WTC11 (cell line): ENCODE data around the gene CTIF.

Experiments used
- CBFB ChIP-seq: sonication (generic); formaldehyde crosslinking; IDR thresholded peaks from 2 replicates; pipeline ENCODE4 v1.8.1; 2022; ENCODE audit warnings: mild to moderate bottlenecking, low read depth, missing genetic modification reagents
- CREM ChIP-seq: sonication (generic); formaldehyde crosslinking; IDR thresholded peaks from 2 replicates; pipeline ENCODE4 v1.8.1; 2022; ENCODE audit warnings: mild to moderate bottlenecking, missing genetic modification reagents, moderate library complexity
- ETV6 ChIP-seq: sonication (generic); formaldehyde crosslinking; IDR thresholded peaks from 2 replicates; pipeline ENCODE4 v1.8.1; 2022; ENCODE audit warnings: mild to moderate bottlenecking, missing genetic modification reagents
- KAT7 ChIP-seq: sonication (generic); formaldehyde crosslinking; IDR thresholded peaks from 2 replicates; pipeline ENCODE4 v1.8.1; 2023; ENCODE audit warnings: missing genetic modification reagents, mild to moderate bottlenecking, borderline replicate concordance
- NR3C1 ChIP-seq: sonication (generic); formaldehyde crosslinking; conservative IDR thresholded peaks from 2 replicates; pipeline ENCODE4 v1.8.1; 2023; ENCODE audit warnings: low read depth, mild to moderate bottlenecking, missing genetic modification reagents
- SMAD3 ChIP-seq: sonication (generic); formaldehyde crosslinking; IDR thresholded peaks from 2 replicates; pipeline ENCODE4 v1.8.0; 2022; ENCODE audit warnings: missing genetic modification reagents, mild to moderate bottlenecking, borderline replicate concordance
- SMAD4 ChIP-seq: sonication (generic); formaldehyde crosslinking; IDR thresholded peaks from 2 replicates; pipeline ENCODE4 v1.8.0; 2022; ENCODE audit warnings: mild to moderate bottlenecking, missing genetic modification reagents
- ZNF416 ChIP-seq: fragments of 250-450 bp; sonication (Bioruptor Pico); IDR thresholded peaks from 2 replicates; pipeline ENCODE4 v1.9.0; 2021; ENCODE audit warnings: mild to moderate bottlenecking, inconsistent platforms
- TF ChIP-seq, protein P1 (sequence below): fragments of 200-600 bp; IDR thresholded peaks from 2 replicates; pipeline ENCODE4 v1.8.0; 2022; ENCODE audit warnings: antibody characterized with exemption
- TF ChIP-seq, protein P2 (sequence below): sonication (generic); formaldehyde crosslinking; IDR thresholded peaks from 2 replicates; pipeline ENCODE4 v1.8.1; 2023; ENCODE audit warnings: mild to moderate bottlenecking, missing genetic modification reagents
- TF ChIP-seq, protein P3 (sequence below): fragments of 250-450 bp; sonication (Bioruptor Pico); IDR thresholded peaks from 2 replicates; pipeline ENCODE4 v1.9.0; 2021; ENCODE audit warnings: mild to moderate bottlenecking

DNA sequence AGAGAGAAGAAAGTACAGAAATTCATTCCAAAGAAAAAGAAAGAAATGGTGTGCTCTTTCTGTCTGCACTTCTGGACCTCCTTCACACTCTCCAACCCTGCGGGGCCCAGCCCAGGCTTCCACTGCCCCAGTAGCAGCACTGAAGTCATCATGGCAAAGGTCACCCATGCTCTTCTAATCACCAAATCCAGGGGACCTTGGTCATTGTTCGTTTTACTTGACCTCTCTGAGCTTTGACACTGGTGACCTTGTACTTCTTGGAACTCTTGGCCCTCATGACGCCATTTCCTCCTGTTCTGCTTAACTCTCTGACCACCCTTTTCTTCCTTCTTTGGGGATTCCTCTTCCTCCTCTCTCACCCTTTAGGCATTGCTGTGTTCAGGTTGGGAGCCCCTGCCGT is 306.3 kb downstream of the CTIF start:
- TF ChIP-seq, protein P1, sequence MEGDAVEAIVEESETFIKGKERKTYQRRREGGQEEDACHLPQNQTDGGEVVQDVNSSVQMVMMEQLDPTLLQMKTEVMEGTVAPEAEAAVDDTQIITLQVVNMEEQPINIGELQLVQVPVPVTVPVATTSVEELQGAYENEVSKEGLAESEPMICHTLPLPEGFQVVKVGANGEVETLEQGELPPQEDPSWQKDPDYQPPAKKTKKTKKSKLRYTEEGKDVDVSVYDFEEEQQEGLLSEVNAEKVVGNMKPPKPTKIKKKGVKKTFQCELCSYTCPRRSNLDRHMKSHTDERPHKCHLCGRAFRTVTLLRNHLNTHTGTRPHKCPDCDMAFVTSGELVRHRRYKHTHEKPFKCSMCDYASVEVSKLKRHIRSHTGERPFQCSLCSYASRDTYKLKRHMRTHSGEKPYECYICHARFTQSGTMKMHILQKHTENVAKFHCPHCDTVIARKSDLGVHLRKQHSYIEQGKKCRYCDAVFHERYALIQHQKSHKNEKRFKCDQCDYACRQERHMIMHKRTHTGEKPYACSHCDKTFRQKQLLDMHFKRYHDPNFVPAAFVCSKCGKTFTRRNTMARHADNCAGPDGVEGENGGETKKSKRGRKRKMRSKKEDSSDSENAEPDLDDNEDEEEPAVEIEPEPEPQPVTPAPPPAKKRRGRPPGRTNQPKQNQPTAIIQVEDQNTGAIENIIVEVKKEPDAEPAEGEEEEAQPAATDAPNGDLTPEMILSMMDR = no peak
- no peak for TF ChIP-seq CBFB (CRISPR knock-in tag)
- TF ChIP-seq NR3C1 (CRISPR knock-in tag) = no peak
- TF ChIP-seq KAT7 (CRISPR knock-in tag) = no peak
- TF ChIP-seq, protein P2, sequence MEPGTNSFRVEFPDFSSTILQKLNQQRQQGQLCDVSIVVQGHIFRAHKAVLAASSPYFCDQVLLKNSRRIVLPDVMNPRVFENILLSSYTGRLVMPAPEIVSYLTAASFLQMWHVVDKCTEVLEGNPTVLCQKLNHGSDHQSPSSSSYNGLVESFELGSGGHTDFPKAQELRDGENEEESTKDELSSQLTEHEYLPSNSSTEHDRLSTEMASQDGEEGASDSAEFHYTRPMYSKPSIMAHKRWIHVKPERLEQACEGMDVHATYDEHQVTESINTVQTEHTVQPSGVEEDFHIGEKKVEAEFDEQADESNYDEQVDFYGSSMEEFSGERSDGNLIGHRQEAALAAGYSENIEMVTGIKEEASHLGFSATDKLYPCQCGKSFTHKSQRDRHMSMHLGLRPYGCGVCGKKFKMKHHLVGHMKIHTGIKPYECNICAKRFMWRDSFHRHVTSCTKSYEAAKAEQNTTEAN (CRISPR knock-in tag) = no peak
- no peak for TF ChIP-seq SMAD3
- TF ChIP-seq SMAD4 (CRISPR knock-in tag) = no peak
- TF ChIP-seq ZNF416 (CRISPR knock-in tag) = no peak
- no peak for TF ChIP-seq ETV6 (CRISPR knock-in tag)
- TF ChIP-seq, protein P3, sequence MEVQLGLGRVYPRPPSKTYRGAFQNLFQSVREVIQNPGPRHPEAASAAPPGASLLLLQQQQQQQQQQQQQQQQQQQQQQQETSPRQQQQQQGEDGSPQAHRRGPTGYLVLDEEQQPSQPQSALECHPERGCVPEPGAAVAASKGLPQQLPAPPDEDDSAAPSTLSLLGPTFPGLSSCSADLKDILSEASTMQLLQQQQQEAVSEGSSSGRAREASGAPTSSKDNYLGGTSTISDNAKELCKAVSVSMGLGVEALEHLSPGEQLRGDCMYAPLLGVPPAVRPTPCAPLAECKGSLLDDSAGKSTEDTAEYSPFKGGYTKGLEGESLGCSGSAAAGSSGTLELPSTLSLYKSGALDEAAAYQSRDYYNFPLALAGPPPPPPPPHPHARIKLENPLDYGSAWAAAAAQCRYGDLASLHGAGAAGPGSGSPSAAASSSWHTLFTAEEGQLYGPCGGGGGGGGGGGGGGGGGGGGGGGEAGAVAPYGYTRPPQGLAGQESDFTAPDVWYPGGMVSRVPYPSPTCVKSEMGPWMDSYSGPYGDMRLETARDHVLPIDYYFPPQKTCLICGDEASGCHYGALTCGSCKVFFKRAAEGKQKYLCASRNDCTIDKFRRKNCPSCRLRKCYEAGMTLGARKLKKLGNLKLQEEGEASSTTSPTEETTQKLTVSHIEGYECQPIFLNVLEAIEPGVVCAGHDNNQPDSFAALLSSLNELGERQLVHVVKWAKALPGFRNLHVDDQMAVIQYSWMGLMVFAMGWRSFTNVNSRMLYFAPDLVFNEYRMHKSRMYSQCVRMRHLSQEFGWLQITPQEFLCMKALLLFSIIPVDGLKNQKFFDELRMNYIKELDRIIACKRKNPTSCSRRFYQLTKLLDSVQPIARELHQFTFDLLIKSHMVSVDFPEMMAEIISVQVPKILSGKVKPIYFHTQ (CRISPR knock-in tag) = no peak
- TF ChIP-seq CREM (CRISPR knock-in tag) = no peak
